SK-N-SH treated with all-trans-retinoic acid at 6 μM for 48 hours (cell line): ENCODE results near the gene RIMBP2.

Source experiments
- ESRRG ChIP-seq: fragments of 250-450 bp; sonication (Bioruptor Pico); IDR thresholded peaks from 2 replicates; pipeline ENCODE4 v1.6.1; 2021; ENCODE audit warnings: mild to moderate bottlenecking
- GLIS3 ChIP-seq: fragments of 250-450 bp; sonication (Bioruptor Pico); IDR thresholded peaks from 2 replicates; pipeline ENCODE4 v1.5.0; 2020; ENCODE audit warnings: mild to moderate bottlenecking, moderate library complexity
- PATZ1 ChIP-seq: fragments of 250-450 bp; sonication (Bioruptor Pico); IDR thresholded peaks from 2 replicates; pipeline ENCODE4 v1.8.0; 2020; ENCODE audit warnings: mild to moderate bottlenecking, moderate library complexity, borderline replicate concordance
- PPARA ChIP-seq: fragments of 250-450 bp; sonication (Bioruptor Pico); IDR thresholded peaks from 2 replicates; pipeline ENCODE4 v1.5.0; 2020; ENCODE audit warnings: mild to moderate bottlenecking, borderline replicate concordance
- SNAI2 ChIP-seq: fragments of 250-450 bp; sonication (Bioruptor Pico); IDR thresholded peaks from 2 replicates; pipeline ENCODE4 v1.5.0; 2020; ENCODE audit warnings: mild to moderate bottlenecking, moderate library complexity
- TSHZ2 ChIP-seq: fragments of 250-450 bp; sonication (Bioruptor Pico); IDR thresholded peaks from 2 replicates; pipeline ENCODE4 v1.5.0; 2020; ENCODE audit warnings: mild to moderate bottlenecking, moderate library complexity
- ZFP30 ChIP-seq: fragments of 450-650 bp; formaldehyde crosslinking; IDR thresholded peaks from 2 replicates; pipeline ENCODE4 v1.5.0; 2022; ENCODE audit warnings: mild to moderate bottlenecking, moderate library complexity
- TF ChIP-seq, protein P1 (sequence below): fragments of 250-450 bp; sonication (Bioruptor Pico); IDR thresholded peaks from 2 replicates; pipeline ENCODE4 v1.8.0; 2021; ENCODE audit warnings: low read depth, mild to moderate bottlenecking, moderate library complexity, borderline replicate concordance

DNA sequence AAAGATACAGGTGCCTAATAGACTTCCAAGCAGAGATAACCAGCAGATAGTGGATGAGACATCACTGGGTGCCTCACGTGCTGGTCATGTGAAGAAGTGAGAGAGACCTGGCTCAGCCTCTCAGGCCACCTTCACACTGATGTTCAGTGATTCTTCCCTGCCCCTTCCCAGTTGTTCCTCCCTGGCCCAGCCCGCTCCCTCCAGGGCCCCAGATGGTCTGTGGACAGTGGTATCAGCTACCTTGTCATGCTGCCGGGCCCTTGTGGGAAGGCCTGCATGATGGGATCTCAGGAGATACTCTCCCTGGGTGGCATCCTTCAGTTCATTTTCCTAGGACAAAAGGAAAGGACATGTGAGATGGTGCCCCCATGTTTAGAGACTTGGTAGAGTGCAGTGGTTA, 198.5 kb downstream of the RIMBP2 start:
- TF ChIP-seq ESRRG (CRISPR knock-in tag) (no peak), PATZ1 (CRISPR knock-in tag) (no peak), GLIS3 (CRISPR knock-in tag) (no peak), SNAI2 (no peak), ZFP30 (CRISPR knock-in tag) (no peak), PPARA (CRISPR knock-in tag) (no peak), TSHZ2 (CRISPR knock-in tag) (no peak)
- TF ChIP-seq, protein P1, sequence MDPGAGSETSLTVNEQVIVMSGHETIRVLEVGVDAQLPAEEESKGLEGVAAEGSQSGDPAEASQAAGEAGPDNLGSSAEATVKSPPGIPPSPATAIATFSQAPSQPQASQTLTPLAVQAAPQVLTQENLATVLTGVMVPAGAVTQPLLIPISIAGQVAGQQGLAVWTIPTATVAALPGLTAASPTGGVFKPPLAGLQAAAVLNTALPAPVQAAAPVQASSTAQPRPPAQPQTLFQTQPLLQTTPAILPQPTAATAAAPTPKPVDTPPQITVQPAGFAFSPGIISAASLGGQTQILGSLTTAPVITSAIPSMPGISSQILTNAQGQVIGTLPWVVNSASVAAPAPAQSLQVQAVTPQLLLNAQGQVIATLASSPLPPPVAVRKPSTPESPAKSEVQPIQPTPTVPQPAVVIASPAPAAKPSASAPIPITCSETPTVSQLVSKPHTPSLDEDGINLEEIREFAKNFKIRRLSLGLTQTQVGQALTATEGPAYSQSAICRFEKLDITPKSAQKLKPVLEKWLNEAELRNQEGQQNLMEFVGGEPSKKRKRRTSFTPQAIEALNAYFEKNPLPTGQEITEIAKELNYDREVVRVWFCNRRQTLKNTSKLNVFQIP (CRISPR knock-in tag): no peak
